Neural progenitor cell (in vitro differentiated cells): ENCODE results near the gene PRICKLE2. TPM values are rescaled to one million over a fixed set of nuclear protein-coding genes. Genes with fewer than 3 reads are reported as not detected.
A peak's percentile ranks its signal among the peaks of the same experiment; 100 is the strongest.

Experiments
- DNase-seq: peaks from one replicate; pipeline ENCODE4 v3.0.0-alpha.2; 2016; ENCODE audit warnings: low spot score
- H2AFZ ChIP-seq: fragments of 200-600 bp; sonication (generic); replicated peaks from 2 replicates; pipeline ENCODE4 v1.6.1; 2016; ENCODE audit warnings: antibody characterized with exemption
- H3F3A ChIP-seq: fragments of 200-600 bp; sonication (generic); 2 replicates; pipeline ENCODE4 v1.6.1; 2016; ENCODE audit warnings: antibody characterized with exemption, low read depth
- H3K27ac ChIP-seq: fragments of 200-600 bp; sonication (generic); 2 replicates; pipeline ENCODE4 v1.5.1; 2016; ENCODE audit warnings: mild to moderate bottlenecking
- H3K27me3 ChIP-seq: fragments of 200-600 bp; sonication (generic); 2 replicates; pipeline ENCODE4 v1.6.1; 2016; ENCODE audit warnings: mild to moderate bottlenecking, moderate library complexity
- H3K36me3 ChIP-seq: fragments of 200-600 bp; sonication (generic); 2 replicates; pipeline ENCODE4 v1.5.1; 2016
- H3K4me1 ChIP-seq: fragments of 200-600 bp; sonication (generic); 2 replicates; pipeline ENCODE4 v1.6.1; 2016; ENCODE audit warnings: mixed run types
- H3K4me2 ChIP-seq: fragments of 200-600 bp; sonication (generic); 2 replicates; pipeline ENCODE4 v1.6.1; 2016
- H3K4me3 ChIP-seq: fragments of 200-600 bp; sonication (generic); 2 replicates; pipeline ENCODE4 v1.5.1; 2016
- H3K79me2 ChIP-seq: fragments of 200-600 bp; sonication (generic); 2 replicates; pipeline ENCODE4 v1.6.1; 2016; ENCODE audit warnings: low read depth
- H3K9ac ChIP-seq: fragments of 200-600 bp; sonication (generic); 2 replicates; pipeline ENCODE4 v1.6.1; 2016
- H3K9me3 ChIP-seq: fragments of 200-600 bp; sonication (generic); 2 replicates; pipeline ENCODE4 v1.5.1; 2016; ENCODE audit warnings: low read depth
- H4K20me1 ChIP-seq: fragments of 200-600 bp; sonication (generic); 2 replicates; pipeline ENCODE4 v1.6.1; 2016; ENCODE audit warnings: low read depth
- H3K27ac Mint-ChIP-seq: 3 replicates; pipeline ENCODE4 v1.8.0; 2021; ENCODE audit warnings: mixed read lengths
- H3K27me3 Mint-ChIP-seq: 2 replicates; pipeline ENCODE4 v1.8.0; 2022; ENCODE audit warnings: low read depth, mild to moderate bottlenecking, inconsistent platforms, moderate library complexity, mixed read lengths; ENCODE audit not compliant: insufficient read depth
- H3K36me3 Mint-ChIP-seq: 3 replicates; pipeline ENCODE4 v1.8.0; 2021; ENCODE audit warnings: mixed read lengths
- H3K4me1 Mint-ChIP-seq: 3 replicates; pipeline ENCODE4 v1.8.0; 2021; ENCODE audit warnings: mixed read lengths
- H3K4me3 Mint-ChIP-seq: 3 replicates; pipeline ENCODE4 v1.8.0; 2021; ENCODE audit warnings: mild to moderate bottlenecking, moderate library complexity, mixed read lengths
- H3K9me3 Mint-ChIP-seq: 3 replicates; pipeline ENCODE4 v1.8.0; 2020; ENCODE audit warnings: mixed read lengths
- EZH2 ChIP-seq: fragments of 200-600 bp; sonication (generic); IDR thresholded peaks from 2 replicates; pipeline ENCODE4 v1.6.1; 2017; ENCODE audit warnings: antibody characterized with exemption, mild to moderate bottlenecking, moderate library complexity
- EZH2phosphoT487 ChIP-seq: fragments of 200-600 bp; sonication (generic); IDR thresholded peaks from 2 replicates; pipeline ENCODE4 v1.6.1; 2017; ENCODE audit warnings: antibody characterized with exemption
- total RNA-seq: library from RNA; depleted of rRNA; stranded (reverse); fragments of >200 nt; gene quantifications from 2 replicates; pipeline ENCODE4 v1.2.3, GENCODE V29; 2015; ENCODE audit warnings: low replicate concordance
- TF ChIP-seq, protein P1 (sequence below): fragments of 200-600 bp; sonication (generic); IDR thresholded peaks from 2 replicates; pipeline ENCODE4 v1.5.1; 2017; ENCODE audit warnings: antibody characterized with exemption, mild to moderate bottlenecking

PRICKLE2 gene
- total RNA-seq, 1 donor from 2014 or later: 11.5 TPM

DNA sequence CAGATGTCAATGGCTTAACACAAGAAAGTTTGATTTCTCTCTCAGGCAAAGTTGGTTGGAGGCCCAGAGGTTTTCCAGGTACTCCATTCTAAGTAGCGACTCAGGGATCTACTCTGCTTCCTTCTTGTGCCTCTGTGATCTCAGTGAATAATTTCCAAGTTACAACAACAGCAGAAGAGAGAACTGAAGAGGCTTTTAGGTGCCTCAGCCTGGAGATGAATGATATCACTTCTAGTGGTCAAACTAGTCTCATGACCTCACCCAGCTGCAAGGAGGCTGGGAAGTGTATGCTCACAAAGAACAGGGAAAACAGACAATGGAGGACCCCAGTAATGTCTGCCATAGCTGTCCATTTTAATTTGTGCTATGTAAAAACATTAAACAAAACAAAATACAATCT lies 4.6 kb upstream of the PRICKLE2 start:
- no peak overlapping the region for H3K27ac Mint-ChIP-seq
- H3K27me3 Mint-ChIP-seq: no peaks in the 10 kb centered on the region
- H3K36me3 Mint-ChIP-seq: no peaks in the 10 kb centered on the region
- H3K4me1 ChIP-seq: peaks cover 21% of the 10 kb centered on the region
- no peaks in the 10 kb centered on the region for H3K27me3 ChIP-seq
- peaks cover 6% of the 10 kb centered on the region for H3K79me2 ChIP-seq
- H3K36me3 ChIP-seq: no peaks in the 10 kb centered on the region
- H3K4me3 Mint-ChIP-seq: no peak overlapping the region
- no peaks in the 10 kb centered on the region for H3K9me3 ChIP-seq
- no peak for DNase-seq
- H3K4me2 ChIP-seq: no peak overlapping the region
- H3K4me1 Mint-ChIP-seq: peaks cover 32% of the 10 kb centered on the region
- no peaks in the 10 kb centered on the region for H4K20me1 ChIP-seq
- H3K27ac ChIP-seq: no peak overlapping the region
- H2AFZ ChIP-seq: no peak overlapping the region
- peaks cover 1% of the 10 kb centered on the region for H3K9me3 Mint-ChIP-seq
- TF ChIP-seq EZH2 (no peak), EZH2phosphoT487 (no peak)
- TF ChIP-seq, protein P1, sequence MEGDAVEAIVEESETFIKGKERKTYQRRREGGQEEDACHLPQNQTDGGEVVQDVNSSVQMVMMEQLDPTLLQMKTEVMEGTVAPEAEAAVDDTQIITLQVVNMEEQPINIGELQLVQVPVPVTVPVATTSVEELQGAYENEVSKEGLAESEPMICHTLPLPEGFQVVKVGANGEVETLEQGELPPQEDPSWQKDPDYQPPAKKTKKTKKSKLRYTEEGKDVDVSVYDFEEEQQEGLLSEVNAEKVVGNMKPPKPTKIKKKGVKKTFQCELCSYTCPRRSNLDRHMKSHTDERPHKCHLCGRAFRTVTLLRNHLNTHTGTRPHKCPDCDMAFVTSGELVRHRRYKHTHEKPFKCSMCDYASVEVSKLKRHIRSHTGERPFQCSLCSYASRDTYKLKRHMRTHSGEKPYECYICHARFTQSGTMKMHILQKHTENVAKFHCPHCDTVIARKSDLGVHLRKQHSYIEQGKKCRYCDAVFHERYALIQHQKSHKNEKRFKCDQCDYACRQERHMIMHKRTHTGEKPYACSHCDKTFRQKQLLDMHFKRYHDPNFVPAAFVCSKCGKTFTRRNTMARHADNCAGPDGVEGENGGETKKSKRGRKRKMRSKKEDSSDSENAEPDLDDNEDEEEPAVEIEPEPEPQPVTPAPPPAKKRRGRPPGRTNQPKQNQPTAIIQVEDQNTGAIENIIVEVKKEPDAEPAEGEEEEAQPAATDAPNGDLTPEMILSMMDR: no peak
- H3K4me3 ChIP-seq: no peak overlapping the region
- H3K9ac ChIP-seq: no peak overlapping the region
- peaks cover 17% of the 10 kb centered on the region for H3F3A ChIP-seq

DNA sequence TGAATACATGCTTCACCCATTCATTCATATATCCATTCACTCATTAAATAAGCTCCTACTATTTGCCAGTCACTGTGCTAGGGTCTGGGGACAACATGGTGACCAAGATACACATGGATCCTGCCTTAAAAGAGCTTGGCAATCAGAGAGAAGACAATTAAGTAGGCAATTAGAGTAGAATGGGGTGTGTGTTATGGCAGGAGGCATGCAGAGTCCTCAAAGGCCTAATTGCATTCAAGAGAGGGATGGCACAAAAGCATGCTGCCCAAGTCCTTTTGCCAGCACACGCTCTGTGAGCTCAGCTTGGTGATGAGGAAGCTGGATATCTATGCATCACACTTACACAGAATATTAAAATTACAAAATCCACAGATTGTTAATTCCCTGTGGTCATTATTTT lies 2.8 kb upstream of the PRICKLE2 start:
- no peaks in the 10 kb centered on the region for H3K9me3 ChIP-seq
- no peak overlapping the region for H3K9ac ChIP-seq
- Mint-ChIP-seq H3K9me3 (no peaks in the 10 kb centered on the region), H3K4me1 (peaks cover 41% of the 10 kb centered on the region), H3K27me3 (no peaks in the 10 kb centered on the region), H3K27ac (no peak overlapping the region), H3K36me3 (no peaks in the 10 kb centered on the region), H3K4me3 (no peak overlapping the region)
- TF ChIP-seq EZH2phosphoT487 (no peak), EZH2 (no peak)
- TF ChIP-seq, protein P1: no peak
- H3K4me1 ChIP-seq: peaks cover 39% of the 10 kb centered on the region
- no peaks in the 10 kb centered on the region for H3K27me3 ChIP-seq
- no peak for DNase-seq
- no peak overlapping the region for H3K4me3 ChIP-seq
- no peaks in the 10 kb centered on the region for H3K36me3 ChIP-seq
- no peak overlapping the region for H3K4me2 ChIP-seq
- H3K79me2 ChIP-seq: peaks cover 11% of the 10 kb centered on the region
- H3K27ac ChIP-seq: no peak overlapping the region
- H2AFZ ChIP-seq: no peak overlapping the region
- no peaks in the 10 kb centered on the region for H4K20me1 ChIP-seq
- peaks cover 24% of the 10 kb centered on the region for H3F3A ChIP-seq

DNA sequence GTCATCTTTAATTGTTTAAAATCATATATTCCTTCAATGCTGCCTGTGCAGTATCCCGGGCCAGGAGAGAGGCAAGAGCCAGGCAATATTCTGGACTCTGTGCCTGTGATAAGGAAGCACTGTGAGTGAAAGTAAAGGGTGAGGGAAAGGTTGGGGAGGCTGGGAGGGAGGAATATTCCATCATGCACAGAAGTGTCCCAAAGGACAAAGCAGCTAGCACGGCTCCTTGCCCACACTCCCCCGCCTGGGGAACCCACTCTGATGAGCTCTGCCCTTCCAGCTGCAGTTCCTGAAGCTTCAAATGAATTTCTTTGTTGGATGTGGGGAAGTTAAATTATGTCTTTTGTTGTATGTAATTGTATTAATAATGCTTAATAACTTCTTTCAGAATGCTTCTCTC lies 1.5 kb upstream of the PRICKLE2 start:
- Histone ChIP-seq H3K36me3 (no peaks in the 10 kb centered on the region), H3K9me3 (no peaks in the 10 kb centered on the region), H3K27me3 (no peaks in the 10 kb centered on the region), H4K20me1 (peaks cover 5% of the 10 kb centered on the region), H3K79me2 (peaks cover 22% of the 10 kb centered on the region), H3F3A (peaks cover 33% of the 10 kb centered on the region), H3K4me1 (peaks cover 52% of the 10 kb centered on the region), H3K9ac (no peak overlapping the region), H2AFZ (no peak overlapping the region), H3K4me2 (no peak overlapping the region), H3K4me3 (no peak overlapping the region), H3K27ac (peak overlapping the region; percentile 22)
- Mint-ChIP-seq H3K27ac (peak overlapping the region; percentile 89), H3K4me1 (peaks cover 51% of the 10 kb centered on the region), H3K27me3 (no peaks in the 10 kb centered on the region), H3K36me3 (no peaks in the 10 kb centered on the region), H3K9me3 (no peaks in the 10 kb centered on the region), H3K4me3 (no peak overlapping the region)
- DNase-seq: no peak
- no peak for TF ChIP-seq EZH2
- no peak for TF ChIP-seq EZH2phosphoT487
- TF ChIP-seq, protein P1: no peak
